ENCODE measurements around the gene CLDN6. TPM values are rescaled to one million over a fixed set of nuclear protein-coding genes. Genes with fewer than 3 reads are reported as not detected.

CLDN6 gene
- total and polyA plus RNA-seq, 2 of the 13 experiments (the other 11 are each of a cell fraction or from before 2014, with no cell fraction given), result 5.9 to 7.6 TPM

- TF ChIP-seq FOXP4 (CRISPR knock-in tag; IDR thresholded peaks at IDR 0.05) (no peak), HMG20A (CRISPR knock-in tag; IDR thresholded peaks at IDR 0.05; ENCODE audit: borderline replicate concordance) (no peak), PAWR (CRISPR knock-in tag; IDR thresholded peaks at IDR 0.05; ENCODE audit: borderline replicate concordance) (no peak), ZNF792 (CRISPR knock-in tag; IDR thresholded peaks at IDR 0.05) (no peak), PCBP2 (optimal IDR thresholded peaks at IDR 0.05; ENCODE audit: low read depth, low read length, poor library complexity, severe bottlenecking) (no peak), ZSCAN30 (CRISPR knock-in tag; IDR thresholded peaks at IDR 0.05) (no peak), SIN3B (IDR thresholded peaks at IDR 0.05; ENCODE audit: low read length) (no peak), ZBTB7B (CRISPR knock-in tag; IDR thresholded peaks at IDR 0.05) (no peak), RELA (CRISPR knock-in tag; IDR thresholded peaks at IDR 0.05) (no peak), ZNF597 (CRISPR knock-in tag; IDR thresholded peaks at IDR 0.05) (no peak), ZZZ3 (CRISPR knock-in tag; IDR thresholded peaks at IDR 0.05; ENCODE audit: borderline replicate concordance) (no peak), MXD4 (CRISPR knock-in tag; IDR thresholded peaks at IDR 0.05) (no peak), PRMT3 (CRISPR knock-in tag; IDR thresholded peaks at IDR 0.05; ENCODE audit: borderline replicate concordance, low read depth) (no peak), ZNF639 (CRISPR knock-in tag; conservative IDR thresholded peaks at IDR 0.05) (no peak), ADNP (CRISPR knock-in tag; IDR thresholded peaks at IDR 0.05) (no peak), TBX3 (IDR thresholded peaks at IDR 0.05; ENCODE audit: borderline replicate concordance) (no peak), ZMYM2 (CRISPR knock-in tag; IDR thresholded peaks at IDR 0.05) (no peak), JUNB (CRISPR knock-in tag; IDR thresholded peaks at IDR 0.05; ENCODE audit: borderline replicate concordance) (no peak), CENPT (CRISPR knock-in tag; IDR thresholded peaks at IDR 0.05; ENCODE audit: low read depth) (no peak), KDM4B (CRISPR knock-in tag; IDR thresholded peaks at IDR 0.05) (0 out of 2 replicates have a peak, but pooled peaks have one; percentile 29), ETV5 (CRISPR knock-in tag; IDR thresholded peaks at IDR 0.05; ENCODE audit: borderline replicate concordance) (0 out of 2 replicates have a peak, but pooled peaks have one; percentile 18)
- TF ChIP-seq, protein P1, sequence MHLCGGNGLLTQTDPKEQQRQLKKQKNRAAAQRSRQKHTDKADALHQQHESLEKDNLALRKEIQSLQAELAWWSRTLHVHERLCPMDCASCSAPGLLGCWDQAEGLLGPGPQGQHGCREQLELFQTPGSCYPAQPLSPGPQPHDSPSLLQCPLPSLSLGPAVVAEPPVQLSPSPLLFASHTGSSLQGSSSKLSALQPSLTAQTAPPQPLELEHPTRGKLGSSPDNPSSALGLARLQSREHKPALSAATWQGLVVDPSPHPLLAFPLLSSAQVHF (CRISPR knock-in tag; IDR thresholded peaks at IDR 0.05), result no peak
- TF ChIP-seq, protein P2, sequence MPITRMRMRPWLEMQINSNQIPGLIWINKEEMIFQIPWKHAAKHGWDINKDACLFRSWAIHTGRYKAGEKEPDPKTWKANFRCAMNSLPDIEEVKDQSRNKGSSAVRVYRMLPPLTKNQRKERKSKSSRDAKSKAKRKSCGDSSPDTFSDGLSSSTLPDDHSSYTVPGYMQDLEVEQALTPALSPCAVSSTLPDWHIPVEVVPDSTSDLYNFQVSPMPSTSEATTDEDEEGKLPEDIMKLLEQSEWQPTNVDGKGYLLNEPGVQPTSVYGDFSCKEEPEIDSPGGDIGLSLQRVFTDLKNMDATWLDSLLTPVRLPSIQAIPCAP (CRISPR knock-in tag; IDR thresholded peaks at IDR 0.05; ENCODE audit: low read depth), result no peak
- TF ChIP-seq, protein P3, sequence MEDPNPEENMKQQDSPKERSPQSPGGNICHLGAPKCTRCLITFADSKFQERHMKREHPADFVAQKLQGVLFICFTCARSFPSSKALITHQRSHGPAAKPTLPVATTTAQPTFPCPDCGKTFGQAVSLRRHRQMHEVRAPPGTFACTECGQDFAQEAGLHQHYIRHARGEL (CRISPR knock-in tag; IDR thresholded peaks at IDR 0.05), result no peak
Measured at GRCh38 chr16:3017794-3018506, at the start of gene CLDN6 (continued).
